ENCODE data around the gene HOXC9. TPM values are rescaled to one million over a fixed set of nuclear protein-coding genes. Genes with fewer than 3 reads are reported as not detected.

Gene HOXC9
- total RNA-seq = not detected in 2 replicates

DNA sequence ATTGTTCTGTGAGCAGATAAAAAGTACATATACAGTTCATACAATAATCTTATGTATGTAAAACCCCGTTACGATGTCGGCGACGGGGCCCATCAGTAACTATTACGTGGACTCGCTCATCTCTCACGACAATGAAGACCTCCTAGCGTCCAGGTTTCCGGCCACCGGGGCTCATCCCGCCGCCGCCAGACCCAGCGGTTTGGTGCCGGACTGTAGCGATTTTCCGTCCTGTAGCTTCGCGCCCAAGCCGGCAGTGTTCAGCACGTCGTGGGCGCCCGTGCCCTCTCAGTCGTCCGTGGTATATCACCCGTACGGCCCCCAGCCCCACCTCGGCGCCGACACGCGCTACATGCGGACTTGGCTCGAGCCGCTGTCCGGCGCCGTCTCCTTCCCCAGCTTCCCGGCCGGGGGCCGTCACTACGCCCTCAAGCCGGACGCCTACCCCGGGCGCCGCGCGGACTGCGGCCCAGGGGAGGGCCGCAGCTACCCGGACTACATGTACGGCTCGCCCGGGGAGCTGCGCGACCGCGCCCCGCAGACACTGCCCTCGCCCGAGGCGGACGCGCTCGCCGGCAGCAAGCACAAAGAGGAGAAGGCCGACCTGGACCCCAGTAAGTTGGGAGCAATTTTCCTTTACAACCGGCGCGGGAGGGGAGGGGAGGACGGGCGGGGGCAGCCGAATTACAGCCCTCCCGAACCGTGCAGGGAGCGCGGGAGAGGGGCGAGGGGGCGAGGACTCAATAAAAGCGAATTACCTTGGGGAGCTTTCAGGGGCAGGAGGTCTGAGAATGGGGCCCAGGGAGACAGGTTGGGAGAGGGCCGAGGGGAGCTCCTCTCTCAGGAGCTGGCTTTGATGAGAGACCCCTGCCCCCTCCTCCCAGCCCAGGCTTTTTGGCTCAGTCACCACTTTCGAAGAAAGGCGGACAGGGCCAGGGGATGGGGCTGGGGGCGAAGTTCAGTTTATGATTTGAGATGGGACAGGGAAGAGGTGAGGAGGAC lies at the start of gene HOXC9:
Gene HOXC9 (plus strand): TSS at position 46 of the 999 bp plus-strand sequence. CDS start 28 bp downstream, at position 74.
- no peak for DNase-seq (ENCODE audit: low read depth, low spot score)

- no peak for DNase-seq (ENCODE audit: low read depth, low spot score)
Measured at GRCh38 chr12:53950437-53950773, 49.6 kb upstream of the HOXC9 start.

GRCh38 chr12:53950789-53951576 lies 49.0 kb upstream of the HOXC9 start:
- DNase-seq (ENCODE audit: low read depth, low spot score) = no peak

- DNase-seq (ENCODE audit: low read depth, low spot score) = no peak
Measured at GRCh38 chr12:53951577-53952334, 48.2 kb upstream of the HOXC9 start.

DNA sequence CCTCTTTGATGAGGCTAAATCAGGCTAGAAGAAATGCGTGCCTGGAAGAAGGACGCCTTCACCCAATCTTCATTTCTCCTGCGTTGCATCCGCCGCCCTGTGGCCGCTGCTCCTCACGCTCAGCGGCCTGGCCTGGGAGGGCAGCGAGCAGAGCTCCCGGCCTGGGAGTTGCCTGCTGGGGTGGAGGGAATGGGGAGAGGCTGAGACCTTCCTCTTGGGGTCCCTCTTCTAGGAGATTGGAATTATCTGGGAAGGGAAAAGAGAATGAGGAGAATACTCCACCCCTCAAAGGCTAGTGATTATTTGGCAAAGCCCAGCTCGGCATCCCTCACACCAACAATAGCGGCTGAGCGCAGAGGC lies 47.6 kb upstream of the HOXC9 start:
- DNase-seq (ENCODE audit: low read depth, low spot score) = no peak

GRCh38 chr12:53952871-53953734 lies 46.9 kb upstream of the HOXC9 start:
- no peak for DNase-seq (ENCODE audit: low read depth, low spot score)

DNA sequence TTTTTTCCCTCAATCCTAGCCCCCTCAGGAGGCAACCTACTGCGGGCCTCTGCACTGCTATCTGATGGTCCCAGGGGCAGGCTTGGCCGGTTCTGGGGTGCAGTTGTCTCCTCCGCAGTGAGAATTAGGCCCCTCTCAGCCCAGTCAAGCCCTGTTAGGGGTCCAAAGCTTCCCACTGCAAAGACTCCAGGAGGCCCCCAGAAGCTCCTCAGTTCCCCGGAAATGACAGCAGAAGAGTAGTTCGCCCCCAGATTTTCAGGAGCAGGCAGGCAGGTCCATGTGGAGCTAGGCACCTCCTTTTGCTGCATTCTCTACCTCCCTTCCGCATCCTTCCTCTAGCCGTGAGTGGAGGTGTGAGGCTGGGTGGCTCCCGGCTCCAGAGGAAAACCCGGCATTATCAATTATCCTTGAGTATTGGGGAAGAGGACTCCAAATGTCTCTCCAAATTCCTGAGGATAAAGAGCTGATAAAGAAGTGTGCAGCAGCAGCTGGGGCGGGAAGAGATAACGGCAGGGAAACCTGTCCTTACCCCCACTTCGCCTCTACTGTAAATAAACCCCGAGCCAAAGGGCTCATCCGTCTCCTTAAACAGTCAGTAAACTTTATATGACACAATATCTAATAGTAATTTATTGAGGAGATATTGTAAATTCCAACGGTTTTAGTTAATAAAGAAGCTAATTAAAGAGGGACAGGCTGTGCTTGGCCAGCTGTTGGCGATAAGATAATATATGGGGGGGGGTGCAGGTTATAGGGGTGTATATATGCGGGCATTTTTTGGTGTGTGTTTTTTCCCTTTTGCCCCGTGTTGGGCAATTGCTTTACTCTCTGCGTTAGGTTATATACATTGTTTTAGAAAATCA lies 45.9 kb upstream of the HOXC9 start:
- DNase-seq (ENCODE audit: low read depth, low spot score) = no peak

- no peak for DNase-seq (ENCODE audit: low read depth, low spot score)
Measured at GRCh38 chr12:53954694-53955035, 45.3 kb upstream of the HOXC9 start, which contains the start of gene HOXC12. HOXC12 (plus strand) TSS chr12:53954903; CDS start chr12:53954930, 27 bp downstream.

DNA sequence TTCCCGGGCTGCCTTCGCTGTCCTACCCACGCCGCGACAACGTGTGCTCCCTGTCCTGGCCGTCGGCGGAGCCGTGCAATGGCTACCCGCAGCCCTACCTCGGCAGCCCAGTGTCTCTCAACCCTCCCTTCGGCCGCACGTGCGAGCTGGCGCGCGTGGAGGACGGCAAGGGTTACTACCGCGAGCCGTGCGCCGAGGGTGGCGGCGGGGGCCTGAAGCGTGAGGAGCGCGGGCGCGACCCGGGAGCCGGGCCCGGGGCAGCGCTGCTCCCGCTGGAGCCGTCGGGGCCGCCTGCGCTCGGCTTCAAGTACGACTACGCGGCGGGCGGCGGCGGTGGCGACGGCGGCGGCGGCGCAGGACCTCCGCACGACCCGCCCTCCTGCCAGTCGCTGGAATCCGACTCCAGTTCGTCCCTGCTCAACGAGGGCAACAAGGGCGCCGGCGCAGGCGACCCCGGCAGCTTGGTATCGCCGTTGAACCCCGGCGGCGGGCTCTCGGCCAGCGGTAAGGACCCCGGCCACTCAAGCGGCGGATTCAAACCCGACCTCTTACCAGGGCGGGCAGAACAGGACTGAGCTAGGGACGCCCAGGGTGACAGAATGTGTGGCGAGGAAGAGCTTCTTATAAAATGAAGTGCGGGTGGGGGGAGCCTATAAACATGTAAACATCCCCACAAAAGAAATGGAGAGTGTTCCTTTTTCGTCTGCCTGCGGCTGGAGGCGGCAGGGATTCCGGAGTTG lies 44.8 kb upstream of the HOXC9 start:
- no peak for DNase-seq (ENCODE audit: low read depth, low spot score)

GRCh38 chr12:53955776-53956250 lies 44.1 kb upstream of the HOXC9 start:
- DNase-seq (ENCODE audit: low read depth, low spot score) = no peak

GRCh38 chr12:53956251-53956887 lies 43.6 kb upstream of the HOXC9 start:
- DNase-seq (ENCODE audit: low read depth, low spot score) = no peak

GRCh38 chr12:53956914-53957536 lies 42.9 kb upstream of the HOXC9 start:
- no peak for DNase-seq (ENCODE audit: low read depth, low spot score)

- DNase-seq (ENCODE audit: low read depth, low spot score) = no peak
Measured at GRCh38 chr12:53958128-53958527, 41.8 kb upstream of the HOXC9 start.

GRCh38 chr12:53959314-53959713 lies 40.6 kb upstream of the HOXC9 start:
- no peak for DNase-seq (ENCODE audit: low read depth, low spot score)

GRCh38 chr12:53960187-53961024 lies 39.6 kb upstream of the HOXC9 start:
- no peak for DNase-seq (ENCODE audit: low read depth, low spot score)

DNA sequence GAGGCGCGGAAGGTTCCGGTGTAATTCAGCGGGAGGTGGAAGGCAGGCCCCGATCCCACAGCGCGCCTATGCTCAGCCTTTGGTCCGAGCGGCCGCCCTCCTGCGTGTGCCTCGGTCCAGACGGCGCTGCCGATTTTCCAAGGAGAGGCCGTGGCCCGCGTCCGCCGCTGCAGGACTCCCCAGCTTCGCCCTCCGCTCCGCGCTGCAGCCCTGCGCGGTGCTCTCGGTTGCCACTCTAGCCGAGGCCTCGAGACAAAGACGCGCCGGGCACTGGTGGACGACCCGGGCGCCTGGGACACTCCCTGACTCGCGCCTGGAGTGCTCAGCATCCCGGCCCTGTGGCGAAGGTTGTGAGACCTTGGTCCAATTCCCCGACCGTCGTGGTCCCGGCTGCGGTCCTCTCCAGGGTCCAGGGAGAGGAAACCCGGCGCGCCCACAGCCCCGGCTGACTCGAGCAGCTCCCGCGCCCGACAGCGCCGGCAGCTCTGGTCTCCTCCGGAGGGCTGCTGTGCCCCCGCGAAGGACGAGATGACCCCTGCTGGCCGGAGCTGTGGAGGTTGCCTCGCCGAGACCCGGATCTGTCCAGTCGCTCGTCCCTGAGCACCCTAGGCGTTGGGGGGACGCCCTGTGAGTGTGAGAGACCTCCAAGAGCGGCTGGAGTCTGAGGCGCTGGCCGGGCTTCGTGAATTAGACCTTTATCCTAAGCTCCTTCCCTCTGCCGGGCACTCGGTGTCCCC lies 38.8 kb upstream of the HOXC9 start:
- DNase-seq (ENCODE audit: low read depth, low spot score) = no peak

All from pulmonary artery endothelial cell (primary cell).